HepG2 (cell line): ENCODE measurements around the gene NUSAP1. TPM values are rescaled to one million over a fixed set of nuclear protein-coding genes. Genes with fewer than 3 reads are reported as not detected.

Source experiments
- ASH2L ChIP-seq: fragments of 300-600, 200-600 bp; sonication (generic); IDR thresholded peaks from 2 replicates; pipeline ENCODE4 v1.7.0; 2017; ENCODE audit warnings: low read depth, mild to moderate bottlenecking, moderate library complexity, mixed read lengths, low read length; ENCODE audit not compliant: insufficient read length
- ATF3 ChIP-seq: sonication (generic); formaldehyde crosslinking; IDR thresholded peaks from 2 replicates; pipeline ENCODE4 v1.4.0; 2020; ENCODE audit warnings: missing genetic modification reagents
- ELF1 ChIP-seq: sonication (generic); formaldehyde crosslinking; IDR thresholded peaks from 2 replicates; pipeline ENCODE4 v1.4.0; 2020; ENCODE audit warnings: missing genetic modification reagents
- FLYWCH1 ChIP-seq: sonication (generic); formaldehyde crosslinking; IDR thresholded peaks from 2 replicates; pipeline ENCODE4 v1.8.1; 2023; ENCODE audit warnings: mild to moderate bottlenecking, missing genetic modification reagents
- GATAD2A ChIP-seq: IDR thresholded peaks from 2 replicates; pipeline ENCODE4 v1.6.1; 2016
- GZF1 ChIP-seq: sonication (generic); formaldehyde crosslinking; IDR thresholded peaks from 2 replicates; pipeline ENCODE4 v1.5.1; 2020; ENCODE audit warnings: mild to moderate bottlenecking, missing genetic modification reagents
- IKZF4 ChIP-seq: sonication (generic); formaldehyde crosslinking; IDR thresholded peaks from 2 replicates; pipeline ENCODE4 v1.5.1; 2020; ENCODE audit warnings: borderline replicate concordance, mild to moderate bottlenecking, low read depth, missing genetic modification reagents; ENCODE audit errors: not compliant biosample characterization
- MAZ ChIP-seq, 2 experiments: sonication (generic) in 1 of 2; formaldehyde crosslinking in 1 of 2; IDR thresholded peaks; 2 replicates each; pipeline versions ENCODE4 v1.5.0 to v1.6.1; 2012 to 2020; ENCODE audit warnings: low read depth in 2 of 2, mild to moderate bottlenecking in 2 of 2, borderline replicate concordance in 1 of 2, improper control_type of control experiment in 1 of 2, low read length in 1 of 2, missing genetic modification reagents in 1 of 2, moderate library complexity in 1 of 2
- NFE2L1 ChIP-seq: sonication (generic); formaldehyde crosslinking; IDR thresholded peaks from 2 replicates; pipeline ENCODE4 v1.4.0; 2020; ENCODE audit warnings: missing genetic modification reagents, mild to moderate bottlenecking, borderline replicate concordance
- NFE2L2 ChIP-seq: fragments of 150-350 bp; IDR thresholded peaks from 2 replicates; pipeline ENCODE4 v1.6.1; 2014; ENCODE audit warnings: low read length
- REPIN1 ChIP-seq: sonication (generic); formaldehyde crosslinking; IDR thresholded peaks from 2 replicates; pipeline ENCODE4 v1.8.0; 2022; ENCODE audit warnings: missing genetic modification reagents, low read depth, mild to moderate bottlenecking, borderline replicate concordance
- SMAD1 ChIP-seq: sonication (generic); formaldehyde crosslinking; IDR thresholded peaks from 2 replicates; pipeline ENCODE4 v1.4.0; 2020; ENCODE audit warnings: missing genetic modification reagents, low read depth, mild to moderate bottlenecking, borderline replicate concordance
- SUZ12 ChIP-seq: fragments of 150-350 bp; IDR thresholded peaks from 2 replicates; pipeline ENCODE4 v1.6.1; 2014; ENCODE audit warnings: low read depth, low read length
- TBL1XR1 ChIP-seq: fragments of 150-350 bp; IDR thresholded peaks from 2 replicates; pipeline ENCODE4 v1.6.1; 2014; ENCODE audit warnings: borderline replicate concordance, low read length; ENCODE audit not compliant: partially characterized antibody
- XRCC5 ChIP-seq: fragments of 200-400 bp; formaldehyde crosslinking; optimal IDR thresholded peaks from 2 replicates; pipeline ENCODE3; 2017; ENCODE audit warnings: mild to moderate bottlenecking, low read length
- ZNF30 ChIP-seq: sonication (generic); formaldehyde crosslinking; IDR thresholded peaks from 2 replicates; pipeline ENCODE4 v1.5.0; 2020; ENCODE audit warnings: mild to moderate bottlenecking, missing genetic modification reagents
- ZNF547 ChIP-seq: sonication (generic); formaldehyde crosslinking; IDR thresholded peaks from 2 replicates; pipeline ENCODE4 v1.5.1; 2020; ENCODE audit warnings: mild to moderate bottlenecking, missing genetic modification reagents
- polyA plus RNA-seq, 8 experiments: library from polyadenylated mRNA; depleted of rRNA in 3 of 8; stranded (reverse) in 7 of 8; unstranded in 1 of 8; fragments of >200 nt; fragmentation: Illumina TruSeq in 4 of 8; extraction: Trizol in 4 of 8; gene quantifications; 2 replicates each; pipeline versions ENCODE4 v1.2.1 to v1.2.3, GENCODE V29; 2011 to 2016; ENCODE audit warnings: low read depth in 4 of 8, missing spikeins in 1 of 8, mixed read lengths in 1 of 8; ENCODE audit not compliant: insufficient read depth in 1 of 8
- total RNA-seq, 5 experiments: library from RNA; depleted of rRNA; stranded (reverse); fragments of >200 nt; fragmentation: Illumina TruSeq; extraction: Trizol; gene quantifications; 2 replicates each; pipeline ENCODE4 v1.2.3, GENCODE V29; 2016; ENCODE audit warnings: low read depth in 1 of 5
- TF ChIP-seq, protein P1 (sequence below): sonication (generic); formaldehyde crosslinking; IDR thresholded peaks from 2 replicates; pipeline ENCODE4 v1.8.1; 2023; ENCODE audit warnings: missing genetic modification reagents, inconsistent platforms, borderline replicate concordance
- TF ChIP-seq, protein P2 (sequence below): sonication (generic); formaldehyde crosslinking; IDR thresholded peaks from 2 replicates; pipeline ENCODE4 v1.8.0; 2022; ENCODE audit warnings: low read depth, missing genetic modification reagents
- TF ChIP-seq, protein P3 (sequence below): sonication (generic); IDR thresholded peaks from 2 replicates; pipeline ENCODE4 v1.6.1; 2016; ENCODE audit warnings: low read depth, borderline replicate concordance
- TF ChIP-seq, protein P4 (sequence below): sonication (generic); formaldehyde crosslinking; IDR thresholded peaks from 2 replicates; pipeline ENCODE4 v1.5.0; 2020; ENCODE audit warnings: missing genetic modification reagents

The NUSAP1 gene
- total and polyA plus RNA-seq, 2 of the 13 experiments (the other 11 are each of a cell fraction or from before 2014, with no cell fraction given) = 59.5 to 106 TPM

- TF ChIP-seq REPIN1 (0 out of 2 replicates have a peak, but pooled peaks have one; percentile 28), ZNF547 (0 out of 2 replicates have a peak, but pooled peaks have one; percentile 69), ASH2L (peak; percentile 94), MAZ (IDR thresholded peaks at IDR 0.05; ENCODE audit: borderline replicate concordance, low read depth, low read length) (no peak), MAZ (CRISPR knock-in tag; IDR thresholded peaks at IDR 0.05; ENCODE audit: low read depth) (peak; percentile 15; the same call in 1 of the 2 replicates), SMAD1 (CRISPR knock-in tag) (0 out of 2 replicates have a peak, but pooled peaks have one; percentile 3), FLYWCH1 (CRISPR knock-in tag) (no peak), ZNF30 (CRISPR knock-in tag) (peak; percentile 73; the same call in 1 of the 2 replicates), TBL1XR1 (no peak), ELF1 (CRISPR knock-in tag) (peak; percentile 8; the same call in 1 of the 2 replicates), IKZF4 (CRISPR knock-in tag) (no peak), GZF1 (CRISPR knock-in tag) (0 out of 2 replicates have a peak, but pooled peaks have one; percentile 22), NFE2L1 (0 out of 2 replicates have a peak, but pooled peaks have one; percentile 61), NFE2L2 (no peak), XRCC5 (peak; percentile 50), ATF3 (CRISPR knock-in tag) (peak; percentile 38; the same call in 1 of the 2 replicates), SUZ12 (no peak), GATAD2A (CRISPR knock-in tag) (no peak)
- TF ChIP-seq, protein P1, sequence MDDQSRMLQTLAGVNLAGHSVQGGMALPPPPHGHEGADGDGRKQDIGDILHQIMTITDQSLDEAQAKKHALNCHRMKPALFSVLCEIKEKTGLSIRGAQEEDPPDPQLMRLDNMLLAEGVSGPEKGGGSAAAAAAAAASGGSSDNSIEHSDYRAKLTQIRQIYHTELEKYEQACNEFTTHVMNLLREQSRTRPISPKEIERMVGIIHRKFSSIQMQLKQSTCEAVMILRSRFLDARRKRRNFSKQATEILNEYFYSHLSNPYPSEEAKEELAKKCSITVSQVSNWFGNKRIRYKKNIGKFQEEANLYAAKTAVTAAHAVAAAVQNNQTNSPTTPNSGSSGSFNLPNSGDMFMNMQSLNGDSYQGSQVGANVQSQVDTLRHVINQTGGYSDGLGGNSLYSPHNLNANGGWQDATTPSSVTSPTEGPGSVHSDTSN (CRISPR knock-in tag) = no peak; the same call in 1 of the 2 replicates
- TF ChIP-seq, protein P2, sequence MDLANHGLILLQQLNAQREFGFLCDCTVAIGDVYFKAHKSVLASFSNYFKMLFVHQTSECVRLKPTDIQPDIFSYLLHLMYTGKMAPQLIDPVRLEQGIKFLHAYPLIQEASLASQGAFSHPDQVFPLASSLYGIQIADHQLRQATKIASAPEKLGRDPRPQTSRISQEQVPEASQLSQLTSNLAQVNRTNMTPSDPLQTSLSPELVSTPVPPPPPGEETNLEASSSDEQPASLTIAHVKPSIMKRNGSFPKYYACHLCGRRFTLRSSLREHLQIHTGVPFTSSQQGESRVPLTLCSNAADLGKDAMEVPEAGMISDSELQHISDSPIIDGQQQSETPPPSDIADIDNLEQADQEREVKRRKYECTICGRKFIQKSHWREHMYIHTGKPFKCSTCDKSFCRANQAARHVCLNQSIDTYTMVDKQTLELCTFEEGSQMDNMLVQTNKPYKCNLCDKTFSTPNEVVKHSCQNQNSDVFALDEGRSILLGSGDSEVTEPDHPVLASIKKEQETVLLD (CRISPR knock-in tag) = peak; percentile 62
- TF ChIP-seq, protein P3, sequence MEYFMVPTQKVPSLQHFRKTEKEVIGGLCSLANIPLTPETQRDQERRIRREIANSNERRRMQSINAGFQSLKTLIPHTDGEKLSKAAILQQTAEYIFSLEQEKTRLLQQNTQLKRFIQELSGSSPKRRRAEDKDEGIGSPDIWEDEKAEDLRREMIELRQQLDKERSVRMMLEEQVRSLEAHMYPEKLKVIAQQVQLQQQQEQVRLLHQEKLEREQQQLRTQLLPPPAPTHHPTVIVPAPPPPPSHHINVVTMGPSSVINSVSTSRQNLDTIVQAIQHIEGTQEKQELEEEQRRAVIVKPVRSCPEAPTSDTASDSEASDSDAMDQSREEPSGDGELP = peak; percentile 39; the same call in 1 of the 2 replicates
- TF ChIP-seq, protein P4, sequence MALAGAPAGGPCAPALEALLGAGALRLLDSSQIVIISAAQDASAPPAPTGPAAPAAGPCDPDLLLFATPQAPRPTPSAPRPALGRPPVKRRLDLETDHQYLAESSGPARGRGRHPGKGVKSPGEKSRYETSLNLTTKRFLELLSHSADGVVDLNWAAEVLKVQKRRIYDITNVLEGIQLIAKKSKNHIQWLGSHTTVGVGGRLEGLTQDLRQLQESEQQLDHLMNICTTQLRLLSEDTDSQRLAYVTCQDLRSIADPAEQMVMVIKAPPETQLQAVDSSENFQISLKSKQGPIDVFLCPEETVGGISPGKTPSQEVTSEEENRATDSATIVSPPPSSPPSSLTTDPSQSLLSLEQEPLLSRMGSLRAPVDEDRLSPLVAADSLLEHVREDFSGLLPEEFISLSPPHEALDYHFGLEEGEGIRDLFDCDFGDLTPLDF = peak; percentile 99
These were observed at the start of gene NUSAP1, which contains the start of gene OIP5 (continued) for GRCh38 chr15:41332194-41333025.
